Activated CD8-positive, alpha-beta memory T cell treated with anti-CD3 and anti-CD28 coated beads for 48 hours (primary cell): ENCODE data around the gene RGL4.
"Not testable (repeated sequence)": the region's sequence is repeated elsewhere in the genome, so short reads cannot be mapped to it uniquely, and the experiment has no call there.

Experiments used
- DNase-seq, 3 experiments: peaks; one replicate each; pipeline ENCODE4 v3.0.0-alpha.2; 2020; ENCODE audit warnings: low read depth in 2 of 3, low spot score in 2 of 3

RGL4 gene, protein sequence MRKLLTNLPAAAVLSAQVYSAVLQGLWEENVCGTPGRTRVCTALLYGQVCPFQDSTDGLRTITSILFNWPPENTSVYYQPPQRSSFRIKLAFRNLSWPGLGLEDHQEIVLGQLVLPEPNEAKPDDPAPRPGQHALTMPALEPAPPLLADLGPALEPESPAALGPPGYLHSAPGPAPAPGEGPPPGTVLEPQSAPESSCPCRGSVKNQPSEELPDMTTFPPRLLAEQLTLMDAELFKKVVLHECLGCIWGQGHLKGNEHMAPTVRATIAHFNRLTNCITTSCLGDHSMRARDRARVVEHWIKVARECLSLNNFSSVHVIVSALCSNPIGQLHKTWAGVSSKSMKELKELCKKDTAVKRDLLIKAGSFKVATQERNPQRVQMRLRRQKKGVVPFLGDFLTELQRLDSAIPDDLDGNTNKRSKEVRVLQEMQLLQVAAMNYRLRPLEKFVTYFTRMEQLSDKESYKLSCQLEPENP

DNA sequence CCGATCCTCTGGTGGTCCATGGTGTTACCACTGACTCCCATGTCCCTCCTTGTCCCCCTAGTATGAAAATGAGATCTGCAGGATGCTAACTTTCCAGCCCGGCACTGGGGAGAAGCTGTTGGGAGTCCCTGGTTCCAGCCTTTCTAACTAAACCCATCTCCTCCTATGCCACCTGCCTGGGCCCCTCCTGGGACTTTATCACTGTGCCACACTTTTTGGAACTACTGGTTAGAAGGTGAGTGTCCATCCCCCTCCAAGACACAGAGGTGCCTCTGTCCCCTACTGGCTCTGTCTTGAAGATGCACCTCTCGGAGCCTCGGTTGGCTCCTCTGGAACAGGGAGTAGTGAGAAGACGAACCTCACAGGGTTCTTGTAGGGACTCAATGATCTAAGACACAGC lies at the start of gene RGL4:
TSS of gene RGL4 (plus strand) at position 301 of the 400 bp plus-strand sequence. CDS start 1,018 bp downstream, outside the sequence.
- DNase-seq, result no peak

GRCh38 chr22:23646526-23646925 lies 44.3 kb upstream of the RGL4 start:
- not testable (repeated sequence) for DNase-seq

- no peak for DNase-seq
Observed at GRCh38 chr22:23649071-23649501, 41.7 kb upstream of the RGL4 start.

- no peak for DNase-seq
Observed at GRCh38 chr22:23651676-23652075, 39.1 kb upstream of the RGL4 start.

DNA sequence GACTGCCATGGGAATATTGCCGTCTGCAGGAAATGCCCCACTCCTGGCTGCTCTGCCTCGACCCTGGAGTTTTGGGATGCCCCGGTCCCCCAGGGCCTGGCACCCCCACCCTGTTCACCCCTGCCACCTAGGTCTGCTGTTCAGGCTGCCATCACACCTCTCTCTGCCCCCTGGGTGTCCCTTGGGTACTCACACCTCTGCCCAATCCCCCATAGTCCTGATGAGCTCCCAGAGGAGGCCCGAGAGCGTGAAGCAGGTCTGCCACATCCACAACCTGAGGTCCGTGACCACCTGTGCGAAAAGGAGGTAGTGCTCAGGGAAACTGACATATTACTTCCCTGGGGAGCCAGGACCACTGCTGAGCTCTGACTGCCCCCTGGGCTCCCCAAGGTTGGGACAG lies 38.5 kb upstream of the RGL4 start:
- DNase-seq, result no peak

GRCh38 chr22:23652711-23653110 lies 38.1 kb upstream of the RGL4 start:
- no peak for DNase-seq

DNA sequence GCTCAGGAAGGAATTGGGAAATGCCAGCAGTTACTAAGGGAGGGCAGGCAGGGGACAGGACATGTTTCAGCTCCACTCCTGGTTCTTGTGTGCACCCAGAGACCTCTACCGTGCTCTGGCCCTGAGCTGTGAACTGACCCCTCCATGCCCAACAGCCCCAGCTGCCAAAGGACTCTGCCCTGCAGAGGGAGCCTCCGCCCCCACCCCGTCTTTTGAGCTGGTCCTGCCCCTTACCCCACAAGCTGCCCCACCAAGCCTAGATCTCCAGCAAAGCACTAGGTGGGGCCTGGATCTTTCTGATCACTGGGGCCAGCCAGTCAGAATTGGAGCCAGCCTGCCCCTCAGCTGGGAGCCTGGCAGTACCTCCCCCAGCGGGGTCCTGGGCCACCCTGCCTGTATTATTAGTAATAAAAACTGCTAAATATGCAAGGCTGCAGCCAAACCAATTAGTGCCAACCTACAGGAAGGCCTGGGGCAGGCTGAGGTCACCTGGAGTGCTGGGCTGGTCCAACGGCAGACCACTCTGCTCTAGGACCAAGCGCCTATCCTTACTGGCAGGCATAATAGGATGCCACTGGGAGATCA lies 34.8 kb upstream of the RGL4 start:
- no peak for DNase-seq

GRCh38 chr22:23657727-23658126 lies 33.1 kb upstream of the RGL4 start:
- DNase-seq, result no peak

DNA sequence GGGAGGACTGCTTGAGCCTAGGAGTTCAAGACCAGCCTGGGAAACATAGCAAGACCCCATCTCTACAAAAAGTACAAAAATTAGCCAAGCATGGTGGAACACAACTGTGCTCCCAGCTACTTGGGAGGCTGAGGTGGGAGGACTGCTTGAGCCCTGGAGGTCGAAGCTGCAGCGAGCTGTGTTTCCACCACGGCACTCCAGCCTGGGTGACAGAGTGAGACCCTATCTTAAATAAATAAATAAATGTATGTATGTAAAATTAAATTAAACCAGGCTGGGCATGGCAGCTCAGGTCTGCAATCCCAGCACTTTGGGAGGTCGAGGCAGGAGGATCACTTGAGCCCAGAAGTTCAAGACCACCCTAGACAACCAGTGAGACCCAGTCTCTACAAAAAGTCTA lies 30.4 kb upstream of the RGL4 start:
- DNase-seq, result not testable (repeated sequence)

- no peak for DNase-seq
Observed at GRCh38 chr22:23670378-23671295, 20.2 kb upstream of the RGL4 start.

DNA sequence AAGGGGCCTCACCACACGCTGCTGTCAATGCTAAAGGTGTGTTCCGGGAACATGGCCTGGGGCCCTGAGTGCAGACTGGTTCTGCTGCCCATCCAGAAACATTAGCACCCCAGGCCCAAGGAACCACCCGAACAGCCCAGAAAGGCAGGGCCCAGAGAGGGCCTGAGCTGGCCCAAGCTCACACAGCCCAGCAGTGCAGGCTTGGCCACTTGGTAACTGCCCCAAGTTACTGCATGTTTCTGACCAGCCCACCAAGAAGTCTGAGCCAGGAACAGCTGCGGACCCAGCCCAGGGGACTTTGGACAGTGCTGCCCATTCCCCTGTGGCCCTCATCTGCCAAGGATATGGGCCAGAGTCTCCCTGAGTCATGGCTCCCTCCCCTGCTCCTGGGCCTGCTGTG lies 19.4 kb upstream of the RGL4 start:
- DNase-seq, result not testable (repeated sequence)

DNA sequence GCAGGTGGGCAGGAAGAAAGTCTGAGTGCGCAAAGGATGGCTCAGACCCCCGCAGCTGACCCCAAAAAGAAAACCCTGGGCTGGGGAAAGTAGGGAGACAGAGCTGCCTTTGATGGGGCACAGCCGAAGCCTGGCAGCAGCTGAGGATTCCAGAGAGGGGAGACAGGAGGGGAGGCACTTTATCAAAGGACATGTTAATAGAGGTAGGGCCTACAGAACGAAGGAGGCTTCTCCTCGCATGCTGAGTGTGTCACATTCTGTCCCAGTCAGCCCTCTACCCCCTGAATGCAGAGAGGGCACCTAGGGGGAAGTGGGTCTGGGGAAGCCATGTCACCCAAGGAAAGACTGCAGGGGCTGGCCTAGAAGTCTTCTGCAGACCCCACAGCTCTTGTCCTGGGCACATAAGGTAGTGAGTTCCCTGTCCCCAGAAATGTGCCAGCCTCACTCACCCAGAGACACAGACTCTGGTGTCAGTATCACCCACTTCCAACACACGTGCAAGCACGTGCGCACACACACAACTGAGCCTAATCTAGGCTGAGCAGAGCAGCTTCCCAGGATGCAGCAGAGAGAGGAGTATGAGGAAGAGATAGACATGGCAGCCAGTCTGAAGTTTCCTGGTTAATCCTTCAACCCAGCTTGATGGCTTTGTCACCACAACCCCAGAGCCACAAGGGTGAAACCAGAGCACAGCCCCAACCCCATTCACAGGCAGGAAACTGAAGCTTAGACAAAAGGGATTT lies 18.3 kb upstream of the RGL4 start:
- DNase-seq, result not testable (repeated sequence)

- no peak for DNase-seq
Observed at GRCh38 chr22:23673050-23673620, 17.7 kb upstream of the RGL4 start.

- no peak for DNase-seq
Observed at GRCh38 chr22:23673826-23674690, 16.8 kb upstream of the RGL4 start.

- DNase-seq, result not testable (repeated sequence)
Observed at GRCh38 chr22:23674886-23675501, 15.8 kb upstream of the RGL4 start.

GRCh38 chr22:23675502-23676415 lies 15.1 kb upstream of the RGL4 start:
- no peak for DNase-seq

- DNase-seq, result not testable (repeated sequence)
Observed at GRCh38 chr22:23676841-23677700, 13.7 kb upstream of the RGL4 start.
